Gastrocnemius medialis (tissue), 4 donors: Measurements from ENCODE around the gene WWOX. TPM values are rescaled to one million over a fixed set of nuclear protein-coding genes. Genes with fewer than 3 reads are reported as not detected.

Source experiments
- ATAC-seq, 2 donors: fragments of 150-250 bp; one replicate each; pipeline ENCODE4 v1.9.1; 2016
- DNase-seq, 2 donors: peaks; one replicate each; pipeline ENCODE4 v3.0.0-alpha.2; 2019
- H3K27ac ChIP-seq, 4 donors: fragments of 200-600 bp; sonication (generic); 1 replicate in 1 of 4; 2 replicates in 3 of 4; pipeline ENCODE4 v1.5.1; 2016 to 2018; ENCODE audit warnings: mild to moderate bottlenecking in 2 of 4, moderate library complexity in 1 of 4
- H3K27me3 ChIP-seq, 3 donors: fragments of 200-600 bp; sonication (generic) in 2 of 3; 1 replicate in 1 of 3; 2 replicates in 2 of 3; pipeline versions ENCODE4 v1.5.1 to v1.6.0; 2016 to 2019; ENCODE audit warnings: mild to moderate bottlenecking in 1 of 3, moderate library complexity in 1 of 3
- H3K36me3 ChIP-seq, 2 donors: fragments of 200-600 bp; sonication (generic) in 1 of 2; one replicate each; pipeline ENCODE4 v1.5.1; 2017 to 2018
- H3K4me1 ChIP-seq, 2 donors: fragments of 200-600 bp; sonication (generic) in 1 of 2; one replicate each; pipeline ENCODE4 v1.5.1; 2016 to 2017; ENCODE audit warnings: mild to moderate bottlenecking in 2 of 2
- H3K4me3 ChIP-seq, 4 donors: fragments of 200-600 bp; sonication (generic) in 3 of 4; 1 replicate in 1 of 4; 2 replicates in 3 of 4; pipeline ENCODE4 v1.5.1; 2016 to 2019; ENCODE audit warnings: mild to moderate bottlenecking in 2 of 4
- H3K9me3 ChIP-seq, 3 donors: fragments of 200-600 bp; sonication (generic) in 2 of 3; 1 replicate in 1 of 3; 2 replicates in 2 of 3; pipeline ENCODE4 v1.5.1; 2016 to 2019
- POLR2A ChIP-seq, 2 donors: fragments of 450-650 bp; IDR thresholded peaks; one replicate each; pipeline ENCODE4 v1.6.1; 2017; ENCODE audit warnings: antibody characterized with exemption in 2 of 2, mild to moderate bottlenecking in 2 of 2, moderate library complexity in 2 of 2
- in situ Hi-C, 4 donors: fragments of 200-750 bp; cut with MboI; loops; one replicate each; pipeline versions ENCODE4 v1.15.0 to v1.8.0; 2017; ENCODE audit warnings: low sequenced_read_pairs in 4 of 4
- intact Hi-C: fragments of 100-400 bp; cut with DNase I; formaldehyde crosslinking; loops from one replicate; pipeline ENCODE4 v1.15.1; 2023; ENCODE audit warnings: low total_unique reads
- total RNA-seq, 4 donors: library from RNA; depleted of rRNA; stranded (reverse); fragments of >200 nt; gene quantifications; one replicate each; pipeline versions ENCODE4 v1.1.0 to v1.2.3, GENCODE V29; 2016
- TF ChIP-seq, protein P1 (sequence below), 5 experiments: fragments of 450-650 bp in 3 of 5; fragments of 200-600 bp in 2 of 5; sonication (generic) in 2 of 5; IDR thresholded peaks in 4 of 5; conservative IDR thresholded peaks in 1 of 5; 1 replicate in 4 of 5; 2 replicates in 1 of 5; pipeline ENCODE4 v1.5.1; 2016 to 2019; ENCODE audit warnings: antibody characterized with exemption in 5 of 5, mild to moderate bottlenecking in 3 of 5, moderate library complexity in 3 of 5

Gene WWOX
- total RNA-seq, 4 donors from 2014 or later, result 3.3 to 13.0 (median 6.0) TPM

DNA sequence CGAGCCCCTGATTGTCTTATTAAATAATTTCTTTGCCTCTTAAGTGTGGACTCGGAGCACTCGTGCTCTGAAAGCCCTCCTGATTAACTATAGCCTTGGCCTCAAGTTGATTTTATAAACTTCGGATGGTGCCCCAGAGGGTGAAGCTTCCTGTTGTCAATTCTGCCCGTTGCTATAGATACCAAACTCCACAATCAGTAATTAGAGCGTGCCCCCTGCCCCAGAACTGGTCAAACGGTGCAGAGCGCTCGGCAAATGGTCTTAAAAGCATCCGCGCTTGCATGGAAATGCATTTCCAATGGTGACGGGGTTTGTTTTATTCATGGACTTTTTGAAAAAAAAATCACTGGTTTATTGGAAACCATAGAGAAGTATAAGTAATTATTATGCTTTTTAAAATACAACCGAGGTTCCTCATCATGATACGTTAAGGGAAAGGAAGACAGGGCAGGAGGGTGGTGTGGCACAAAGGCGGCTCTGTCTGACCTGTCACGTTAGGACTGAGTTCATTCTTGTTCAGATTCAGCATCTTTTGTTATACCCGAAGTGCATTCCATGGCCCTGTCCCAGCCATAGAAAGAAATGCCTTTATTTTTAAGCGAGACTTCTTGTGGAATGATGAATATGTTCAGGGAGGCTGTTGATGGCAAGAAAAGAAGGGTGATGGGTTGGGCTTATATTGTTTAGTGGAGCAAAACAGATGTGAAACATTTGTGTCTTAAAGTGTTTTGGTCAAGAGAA is 1024.7 kb downstream of the WWOX start:
- ATAC-seq (no peak), DNase-seq (no peak)
- TF ChIP-seq POLR2A (IDR thresholded peaks at IDR 0.05), result no peak
- TF ChIP-seq, protein P1, sequence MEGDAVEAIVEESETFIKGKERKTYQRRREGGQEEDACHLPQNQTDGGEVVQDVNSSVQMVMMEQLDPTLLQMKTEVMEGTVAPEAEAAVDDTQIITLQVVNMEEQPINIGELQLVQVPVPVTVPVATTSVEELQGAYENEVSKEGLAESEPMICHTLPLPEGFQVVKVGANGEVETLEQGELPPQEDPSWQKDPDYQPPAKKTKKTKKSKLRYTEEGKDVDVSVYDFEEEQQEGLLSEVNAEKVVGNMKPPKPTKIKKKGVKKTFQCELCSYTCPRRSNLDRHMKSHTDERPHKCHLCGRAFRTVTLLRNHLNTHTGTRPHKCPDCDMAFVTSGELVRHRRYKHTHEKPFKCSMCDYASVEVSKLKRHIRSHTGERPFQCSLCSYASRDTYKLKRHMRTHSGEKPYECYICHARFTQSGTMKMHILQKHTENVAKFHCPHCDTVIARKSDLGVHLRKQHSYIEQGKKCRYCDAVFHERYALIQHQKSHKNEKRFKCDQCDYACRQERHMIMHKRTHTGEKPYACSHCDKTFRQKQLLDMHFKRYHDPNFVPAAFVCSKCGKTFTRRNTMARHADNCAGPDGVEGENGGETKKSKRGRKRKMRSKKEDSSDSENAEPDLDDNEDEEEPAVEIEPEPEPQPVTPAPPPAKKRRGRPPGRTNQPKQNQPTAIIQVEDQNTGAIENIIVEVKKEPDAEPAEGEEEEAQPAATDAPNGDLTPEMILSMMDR (IDR thresholded peaks at IDR 0.05 in 4 of 5, conservative IDR thresholded peaks at IDR 0.05 in 1 of 5), result no peak
- no peaks in the 10 kb centered on the region for H3K36me3 ChIP-seq
- no peaks in the 10 kb centered on the region for H3K27me3 ChIP-seq
- H3K27ac ChIP-seq, result no peak overlapping the region
- intact Hi-C loops, result no loop called here
- in situ Hi-C loops, result no loop called here
- H3K9me3 ChIP-seq, result no peaks in the 10 kb centered on the region
- H3K4me3 ChIP-seq, result no peak overlapping the region
- H3K4me1 ChIP-seq, result no peaks in the 10 kb centered on the region

- no peak overlapping the region for H3K4me3 ChIP-seq
- no peak overlapping the region for H3K27ac ChIP-seq
- TF ChIP-seq, protein P1 (IDR thresholded peaks at IDR 0.05 in 4 of 5, conservative IDR thresholded peaks at IDR 0.05 in 1 of 5), result no peak
- no peak for TF ChIP-seq POLR2A (IDR thresholded peaks at IDR 0.05)
- no peaks in the 10 kb centered on the region for H3K36me3 ChIP-seq
- ATAC-seq (no peak), DNase-seq (no peak)
- H3K9me3 ChIP-seq, result no peaks in the 10 kb centered on the region
- intact Hi-C loops, result no loop called here
- H3K27me3 ChIP-seq, result no peaks in the 10 kb centered on the region
- no peaks in the 10 kb centered on the region for H3K4me1 ChIP-seq
- in situ Hi-C loops, result no loop called here
These were observed 1028.3 kb downstream of the WWOX start for GRCh38 chr16:79127766-79128165.

DNA sequence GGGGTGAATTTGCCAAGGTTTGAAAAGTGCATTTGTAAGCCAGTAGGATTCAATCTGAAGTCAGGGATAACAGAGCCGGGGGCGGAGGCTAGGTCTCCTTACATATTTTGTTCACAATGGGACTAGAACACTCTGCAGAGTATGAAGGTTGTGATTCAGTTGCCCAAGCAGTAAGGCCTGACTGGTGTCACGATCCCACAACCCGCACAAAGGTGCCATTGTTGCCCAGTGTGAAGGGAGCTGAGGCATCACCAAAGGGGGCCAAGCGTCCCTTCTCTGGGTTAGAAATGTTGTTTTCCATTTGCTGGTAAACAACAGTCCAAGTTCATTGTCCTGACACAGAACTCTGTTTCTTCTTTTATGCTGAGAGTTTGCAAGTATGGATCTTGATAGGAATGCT is 1029.3 kb downstream of the WWOX start:
- Histone ChIP-seq H3K27me3 (no peaks in the 10 kb centered on the region), H3K27ac (no peak overlapping the region), H3K36me3 (no peaks in the 10 kb centered on the region), H3K9me3 (no peaks in the 10 kb centered on the region), H3K4me1 (no peaks in the 10 kb centered on the region), H3K4me3 (no peak overlapping the region)
- TF ChIP-seq, protein P1 (IDR thresholded peaks at IDR 0.05 in 4 of 5, conservative IDR thresholded peaks at IDR 0.05 in 1 of 5), result no peak
- no peak for TF ChIP-seq POLR2A (IDR thresholded peaks at IDR 0.05)
- ATAC-seq (no peak), DNase-seq (no peak)
- in situ Hi-C loops, result no loop called here
- intact Hi-C loops, result no loop called here

DNA sequence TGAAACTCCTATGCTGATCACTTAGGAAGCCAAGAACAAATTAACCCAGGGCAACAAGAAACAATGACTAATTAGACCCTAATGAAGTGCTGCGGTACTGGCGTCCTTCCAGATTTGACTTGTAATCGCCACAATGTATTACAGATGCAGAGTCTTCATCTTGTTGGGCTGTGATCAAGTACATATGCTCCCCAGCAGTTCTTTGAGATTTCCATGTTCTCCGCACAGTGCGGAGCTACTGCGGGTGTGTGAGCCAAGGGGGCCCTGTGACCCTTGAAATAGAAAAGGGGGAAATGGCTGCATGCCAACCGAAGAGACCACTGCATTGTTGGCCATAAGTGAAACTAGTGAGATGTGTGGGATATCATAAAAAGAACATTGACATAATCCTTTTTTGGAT is 1031.2 kb downstream of the WWOX start:
- no peak overlapping the region for H3K4me3 ChIP-seq
- H3K27me3 ChIP-seq, result no peaks in the 10 kb centered on the region
- in situ Hi-C loops, result no loop called here
- ATAC-seq (no peak), DNase-seq (no peak)
- no peaks in the 10 kb centered on the region for H3K36me3 ChIP-seq
- no peak overlapping the region for H3K27ac ChIP-seq
- no peaks in the 10 kb centered on the region for H3K4me1 ChIP-seq
- no peaks in the 10 kb centered on the region for H3K9me3 ChIP-seq
- no peak for TF ChIP-seq POLR2A (IDR thresholded peaks at IDR 0.05)
- TF ChIP-seq, protein P1 (IDR thresholded peaks at IDR 0.05 in 4 of 5, conservative IDR thresholded peaks at IDR 0.05 in 1 of 5), result no peak
- intact Hi-C loops, result no loop called here
